Measurements from ENCODE around the gene SYTL3. TPM values are rescaled to one million over a fixed set of nuclear protein-coding genes. Genes with fewer than 3 reads are reported as not detected.

Gene SYTL3
- total and polyA plus RNA-seq, 10 of the 15 experiments (the other 5 are each of a cell fraction or from before 2014, with no cell fraction given), result 3.3 to 12.1 (median 6.9) TPM

GRCh38 chr6:158715330-158716311 lies 65.8 kb downstream of the SYTL3 start (continued):
- no peak for TF ChIP-seq SRF (IDR thresholded peaks at IDR 0.05; ENCODE audit: low read depth in 2 of 2, low read length in 2 of 2)
- TF ChIP-seq YBX1 (IDR thresholded peaks at IDR 0.05), result no peak
- TF ChIP-seq ATF7 (IDR thresholded peaks at IDR 0.05; ENCODE audit: low read depth), result 0 out of 2 replicates have a peak, but pooled peaks have one; percentile 48
- TF ChIP-seq JUNB (IDR thresholded peaks at IDR 0.05), result no peak
- no peak for TF ChIP-seq TCF7 (IDR thresholded peaks at IDR 0.05; ENCODE audit: borderline replicate concordance)
- TF ChIP-seq ZNF592 (IDR thresholded peaks at IDR 0.05), result no peak
- TF ChIP-seq EZH2 (IDR thresholded peaks at IDR 0.05; ENCODE audit: borderline replicate concordance, control insufficient read depth, low read depth, low read length), result no peak
- TF ChIP-seq SMARCA5 (IDR thresholded peaks at IDR 0.05), result no peak; the same call in 1 of the 2 replicates
- peak; percentile 22; the same call in 1 of the 2 replicates for TF ChIP-seq ZNF687 (IDR thresholded peaks at IDR 0.05)
- peak; percentile 10 for TF ChIP-seq SP1 (IDR thresholded peaks at IDR 0.05; ENCODE audit: low read depth, low read length)
- no peak for TF ChIP-seq HCFC1 (IDR thresholded peaks at IDR 0.05; ENCODE audit: low read length)
- 0 out of 2 replicates have a peak, but pooled peaks have one; percentile 39 for TF ChIP-seq BCL11A (IDR thresholded peaks at IDR 0.05; ENCODE audit: low read depth, low read length)
- no peak for TF ChIP-seq SMAD1 (IDR thresholded peaks at IDR 0.05; ENCODE audit: low read depth, partially characterized antibody)
- no peak for TF ChIP-seq NR2C2 (IDR thresholded peaks at IDR 0.05; ENCODE audit: borderline replicate concordance, control insufficient read depth, insufficient read length, low read depth)
- TF ChIP-seq NRF1 (conservative IDR thresholded peaks at IDR 0.05; ENCODE audit: low read depth, low read length), result no peak
- TF ChIP-seq NR2F1 (conservative IDR thresholded peaks at IDR 0.05), result peak; percentile 67; the same call in 1 of the 2 replicates
- no peak for TF ChIP-seq ZBTB11 (CRISPR knock-in tag; IDR thresholded peaks at IDR 0.05)
- TF ChIP-seq TAF1 (IDR thresholded peaks at IDR 0.05; ENCODE audit: borderline replicate concordance, low read depth, low read length), result no peak

Measured in GM12878 (cell line).